GM13977 (cell line): ENCODE measurements around the gene S1PR2.
A peak's percentile ranks its signal among the peaks of the same experiment; 100 is the strongest.

Source experiments
- DNase-seq: peaks from one replicate; pipeline ENCODE4 v3.0.0; 2012; ENCODE audit warnings: low spot score
- in situ Hi-C: fragments of 300-500 bp; cut with MboI; formaldehyde crosslinking; loops from one replicate; pipeline ENCODE4 v1.12.0; 2022; ENCODE audit warnings: low sequenced_read_pairs, low pct_unique_long_range_greater_than_20kb, mixed read lengths, inconsistent platforms; ENCODE audit not compliant: unreplicated experiment
- TF ChIP-seq, protein P1 (sequence below): IDR thresholded peaks from 2 replicates; pipeline ENCODE4 v1.5.1; 2012; ENCODE audit warnings: mild to moderate bottlenecking, control low read depth; ENCODE audit not compliant: insufficient read depth; ENCODE audit errors: extremely low read depth, missing control alignments

Gene S1PR2

DNA sequence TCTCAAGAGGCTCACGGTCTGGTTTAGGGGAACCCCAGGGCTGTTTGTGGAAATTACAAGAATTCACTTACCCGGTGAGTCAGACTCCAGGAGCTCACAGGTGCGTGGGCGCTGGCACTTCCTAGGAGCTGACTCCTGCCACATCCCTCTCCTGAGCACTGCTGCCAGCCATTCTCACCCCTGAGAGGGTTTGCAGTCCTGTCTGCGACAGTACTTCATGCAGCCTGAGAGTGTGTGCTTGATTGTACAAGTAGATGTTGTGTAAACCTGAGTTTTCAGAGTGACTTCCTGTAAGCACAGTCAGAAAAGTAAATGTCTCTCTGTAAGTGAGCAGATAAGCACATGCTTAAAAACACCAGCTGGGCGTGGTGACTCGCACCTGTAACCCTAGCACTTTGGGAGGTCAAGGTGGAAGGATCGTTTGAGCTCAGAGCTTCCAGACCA is 29.0 kb upstream of the S1PR2 start:
- DNase-seq = no peak
- TF ChIP-seq, protein P1, sequence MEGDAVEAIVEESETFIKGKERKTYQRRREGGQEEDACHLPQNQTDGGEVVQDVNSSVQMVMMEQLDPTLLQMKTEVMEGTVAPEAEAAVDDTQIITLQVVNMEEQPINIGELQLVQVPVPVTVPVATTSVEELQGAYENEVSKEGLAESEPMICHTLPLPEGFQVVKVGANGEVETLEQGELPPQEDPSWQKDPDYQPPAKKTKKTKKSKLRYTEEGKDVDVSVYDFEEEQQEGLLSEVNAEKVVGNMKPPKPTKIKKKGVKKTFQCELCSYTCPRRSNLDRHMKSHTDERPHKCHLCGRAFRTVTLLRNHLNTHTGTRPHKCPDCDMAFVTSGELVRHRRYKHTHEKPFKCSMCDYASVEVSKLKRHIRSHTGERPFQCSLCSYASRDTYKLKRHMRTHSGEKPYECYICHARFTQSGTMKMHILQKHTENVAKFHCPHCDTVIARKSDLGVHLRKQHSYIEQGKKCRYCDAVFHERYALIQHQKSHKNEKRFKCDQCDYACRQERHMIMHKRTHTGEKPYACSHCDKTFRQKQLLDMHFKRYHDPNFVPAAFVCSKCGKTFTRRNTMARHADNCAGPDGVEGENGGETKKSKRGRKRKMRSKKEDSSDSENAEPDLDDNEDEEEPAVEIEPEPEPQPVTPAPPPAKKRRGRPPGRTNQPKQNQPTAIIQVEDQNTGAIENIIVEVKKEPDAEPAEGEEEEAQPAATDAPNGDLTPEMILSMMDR = no peak
- in situ Hi-C loops = loop anchor here (25.0 kb wide), 1 partner anchor 323 kb away; the partner anchor contains the start of gene OLFM2

GRCh38 chr19:10259162-10259905 is 28.2 kb upstream of the S1PR2 start:
- TF ChIP-seq, protein P1 = peak; percentile 68
- peak; percentile 81 for DNase-seq

GRCh38 chr19:10258080-10258710 is 27.1 kb upstream of the S1PR2 start:
- DNase-seq = no peak
- TF ChIP-seq, protein P1 = no peak
- in situ Hi-C loops = loop anchor here (25.0 kb wide), 1 partner anchor 321 kb away; the partner anchor contains the start of gene OLFM2

More at GRCh38 chr19:10259162-10259905, 28.2 kb upstream of the S1PR2 start:
- in situ Hi-C loops = loop anchor here (25.0 kb wide), 1 partner anchor 322 kb away; the partner anchor contains the start of gene OLFM2

- in situ Hi-C loops = loop anchor here (25.0 kb wide), 1 partner anchor 320 kb away; the partner anchor contains the start of gene OLFM2
- DNase-seq = no peak
- TF ChIP-seq, protein P1 = no peak
Observed at GRCh38 chr19:10256970-10257615, 26.0 kb upstream of the S1PR2 start.

GRCh38 chr19:10256551-10256950 is 25.4 kb upstream of the S1PR2 start:
- in situ Hi-C loops = loop anchor here (25.0 kb wide), 1 partner anchor 319 kb away; the partner anchor contains the start of gene OLFM2
- DNase-seq = no peak
- TF ChIP-seq, protein P1 = no peak

DNA sequence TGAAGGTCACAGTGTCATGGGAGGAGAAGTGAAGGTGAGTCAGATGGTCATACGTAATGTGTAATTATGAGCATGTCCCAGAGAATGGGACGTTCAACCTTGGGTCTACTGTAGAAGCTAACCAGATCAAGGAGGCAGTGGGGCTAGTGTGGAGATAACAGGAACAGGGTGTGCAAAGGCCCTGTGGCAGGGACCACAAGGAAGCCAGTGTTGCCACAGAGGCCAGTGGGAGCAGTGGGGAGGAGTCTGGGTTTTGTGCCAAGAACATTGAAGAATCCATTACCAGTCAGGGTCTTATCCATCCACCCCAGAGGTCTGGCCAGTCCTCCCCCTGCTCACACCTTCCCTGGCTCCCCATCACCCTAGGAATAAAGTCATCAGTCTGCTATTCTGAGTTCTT is 24.2 kb upstream of the S1PR2 start:
- in situ Hi-C loops = loop anchor here (25.0 kb wide), 1 partner anchor 318 kb away; the partner anchor contains the start of gene OLFM2

More for the DNA sequence above, 24.2 kb upstream of the S1PR2 start:
- no peak for DNase-seq
- TF ChIP-seq, protein P1 = no peak
